HG02884 (cell line): ENCODE measurements around the gene PRDM16.

ENCODE experiments used
- ATAC-seq: cut with Tn5 transposase; IDR thresholded peaks from one replicate; pipeline ENCODE4 v1.9.1; 2021; ENCODE audit warnings: mild to moderate bottlenecking, moderate library complexity; ENCODE audit not compliant: unreplicated experiment

The PRDM16 gene

DNA sequence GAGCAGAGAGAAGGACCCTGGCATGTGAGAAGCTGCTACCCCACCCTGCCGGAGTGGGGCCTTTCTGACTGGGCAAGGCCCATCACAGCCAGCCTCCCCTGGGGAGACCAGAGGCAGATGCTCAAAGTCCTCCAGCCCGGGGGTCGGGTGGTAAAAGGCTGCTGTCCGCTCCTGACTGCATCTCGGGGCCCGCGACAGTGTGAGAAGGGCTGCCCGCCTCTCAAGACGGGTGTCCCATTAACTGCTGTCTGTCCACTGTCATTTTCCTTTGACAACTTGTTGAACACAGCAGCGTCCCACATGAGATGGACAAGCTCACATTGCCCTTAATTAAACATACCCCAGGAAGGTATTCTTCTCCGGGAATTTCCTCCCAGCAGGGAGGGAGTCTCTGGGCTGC is 294.0 kb downstream of the PRDM16 start:
- ATAC-seq = no peak

DNA sequence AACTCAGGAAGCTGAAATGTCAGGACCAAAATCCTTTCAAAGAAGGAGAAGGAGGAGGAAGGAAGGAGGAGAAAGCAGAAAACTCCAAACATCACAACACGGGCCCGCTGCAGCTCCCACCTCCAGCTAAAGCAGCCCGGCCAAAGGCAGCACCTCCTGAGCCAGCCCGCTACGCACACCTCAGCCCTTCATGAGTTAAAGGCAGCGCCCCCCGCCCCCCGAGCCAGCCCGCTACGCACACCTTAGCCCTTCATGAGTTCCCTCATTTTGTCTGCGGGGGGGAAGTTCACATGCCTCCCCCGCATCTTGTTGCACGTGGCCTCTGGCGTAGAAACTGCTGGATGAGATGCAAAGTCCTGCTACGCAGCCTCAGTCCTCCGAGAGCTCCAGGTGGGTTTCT is 294.8 kb downstream of the PRDM16 start:
- ATAC-seq = no peak

DNA sequence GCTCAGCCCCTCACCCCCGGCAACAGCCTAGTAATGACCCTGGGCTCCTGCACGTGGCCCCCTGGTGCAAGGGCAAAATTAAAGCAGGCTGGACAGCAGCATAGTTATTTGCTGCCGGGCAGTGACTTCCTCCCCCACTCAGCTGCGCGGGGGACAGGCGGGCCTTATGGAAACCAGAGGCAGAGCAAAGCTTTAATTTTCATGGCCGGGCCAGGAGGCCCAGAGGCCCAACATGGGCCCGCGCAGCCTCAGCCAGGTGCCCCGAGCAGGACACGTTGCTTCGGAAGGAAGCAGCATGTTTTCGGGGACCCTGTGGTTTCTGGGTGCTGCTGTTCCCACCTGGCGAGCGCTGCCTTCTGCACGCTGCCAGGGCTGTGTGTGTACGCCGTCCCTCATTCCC is 295.5 kb downstream of the PRDM16 start:
- ATAC-seq = no peak

DNA sequence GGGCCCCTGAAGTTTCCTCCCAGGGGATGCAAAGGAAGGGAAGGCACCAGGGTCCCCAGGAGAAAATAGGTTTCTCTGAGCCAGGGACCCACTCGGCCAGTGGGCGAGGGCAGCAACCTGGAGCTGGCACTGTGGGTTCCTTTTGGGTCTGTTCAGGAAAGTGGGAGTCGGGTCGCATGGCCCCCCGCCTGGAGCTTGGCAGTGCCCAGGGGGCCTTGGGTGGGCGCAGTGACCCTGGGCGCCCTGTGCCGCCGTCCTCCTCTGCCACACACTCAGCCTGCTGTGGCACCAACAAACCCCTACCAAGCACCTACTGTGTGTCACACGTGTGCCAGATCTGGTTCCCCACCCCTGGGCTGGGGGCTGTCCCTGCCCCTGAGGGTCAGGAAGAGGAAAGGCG is 296.0 kb downstream of the PRDM16 start:
- ATAC-seq = no peak

DNA sequence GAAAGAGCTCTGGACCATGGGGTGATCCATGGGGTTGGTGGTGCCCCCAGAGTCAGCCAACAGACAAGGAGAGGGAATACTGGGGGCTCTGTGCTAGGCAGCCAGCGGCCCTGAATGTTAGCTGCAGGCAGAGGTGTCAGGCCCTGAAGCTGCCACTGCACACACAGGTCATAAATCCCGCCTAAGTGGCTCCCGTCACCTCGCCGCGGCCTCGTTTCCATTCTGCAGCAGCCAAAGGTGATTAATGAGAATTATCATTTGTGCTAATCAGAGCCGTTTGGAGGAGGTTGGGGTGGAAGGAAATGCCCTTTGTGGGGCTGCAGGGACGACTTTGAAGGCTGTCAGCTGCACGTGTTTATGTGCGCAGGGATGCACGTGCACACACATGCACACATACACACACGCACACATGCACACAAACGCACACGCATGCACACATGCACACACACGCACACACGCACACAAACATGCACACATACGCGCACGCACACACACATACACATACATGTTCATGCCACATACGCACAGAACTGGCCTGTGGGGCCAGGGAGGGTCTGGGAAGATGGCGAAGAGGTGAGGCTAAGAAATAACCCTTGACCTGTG is 296.6 kb downstream of the PRDM16 start:
- no peak for ATAC-seq

DNA sequence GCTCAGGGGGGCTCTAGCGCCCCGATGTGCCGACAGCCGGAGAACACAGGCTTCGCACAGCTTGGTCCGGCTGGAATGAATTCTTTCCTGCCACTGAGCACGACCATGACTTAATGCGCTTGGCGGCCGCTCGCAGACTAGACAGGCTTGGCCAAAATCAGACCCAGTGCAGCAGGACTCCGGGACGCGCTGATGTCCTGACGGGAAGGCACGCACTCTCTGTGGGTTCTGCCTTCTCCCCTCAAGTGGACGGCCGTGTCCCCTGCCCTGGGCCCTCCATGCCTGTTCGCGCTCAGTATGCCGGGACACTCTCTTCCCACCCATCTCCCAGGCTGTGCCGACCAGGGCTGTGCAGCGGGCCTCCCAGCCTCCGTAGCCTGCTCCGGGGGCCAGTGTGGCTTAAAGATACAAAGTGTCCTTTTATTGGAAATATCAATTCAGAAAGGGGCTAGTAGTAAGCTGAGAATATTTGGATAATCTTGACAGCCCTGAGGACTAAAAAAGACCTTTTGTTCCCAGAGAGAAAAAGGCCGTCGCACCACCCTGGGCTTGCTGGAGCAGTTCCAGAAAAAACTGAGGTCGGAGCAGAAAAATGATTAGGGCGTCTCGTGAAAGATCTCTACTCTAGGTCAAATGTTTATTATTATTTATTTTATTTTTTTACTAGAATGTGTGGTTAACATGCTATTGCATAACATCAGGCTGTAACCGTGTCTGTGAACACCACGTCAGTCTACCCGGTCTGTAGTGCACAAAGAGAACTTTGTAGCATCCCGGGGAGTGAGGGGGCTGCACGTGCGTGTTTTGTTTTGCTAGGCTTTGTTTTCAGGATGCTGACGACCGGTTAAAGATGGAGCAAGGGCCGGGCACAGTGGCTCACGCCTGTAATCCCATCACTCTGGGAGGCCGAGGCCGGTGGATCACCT is 297.4 kb downstream of the PRDM16 start:
- no peak for ATAC-seq

DNA sequence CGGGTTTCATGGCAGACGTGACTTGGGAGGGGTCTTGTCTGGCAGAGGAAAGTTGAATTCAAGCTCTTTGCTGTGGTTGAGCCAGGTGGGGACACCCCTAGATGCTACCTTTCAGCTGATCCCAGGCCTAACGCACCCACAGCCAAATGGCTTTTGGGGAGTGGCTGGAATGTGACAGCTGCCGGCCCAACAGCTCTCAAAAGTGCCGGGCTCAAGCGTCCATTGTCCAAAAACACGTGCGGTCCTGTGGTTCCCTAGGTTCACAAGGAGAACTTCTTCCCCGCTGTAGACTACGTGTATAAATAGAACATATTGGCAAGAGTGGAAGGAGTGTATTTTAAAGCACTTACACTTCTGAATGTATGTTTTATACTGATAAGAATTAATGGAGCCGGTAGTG is 298.4 kb downstream of the PRDM16 start:
- no peak for ATAC-seq

DNA sequence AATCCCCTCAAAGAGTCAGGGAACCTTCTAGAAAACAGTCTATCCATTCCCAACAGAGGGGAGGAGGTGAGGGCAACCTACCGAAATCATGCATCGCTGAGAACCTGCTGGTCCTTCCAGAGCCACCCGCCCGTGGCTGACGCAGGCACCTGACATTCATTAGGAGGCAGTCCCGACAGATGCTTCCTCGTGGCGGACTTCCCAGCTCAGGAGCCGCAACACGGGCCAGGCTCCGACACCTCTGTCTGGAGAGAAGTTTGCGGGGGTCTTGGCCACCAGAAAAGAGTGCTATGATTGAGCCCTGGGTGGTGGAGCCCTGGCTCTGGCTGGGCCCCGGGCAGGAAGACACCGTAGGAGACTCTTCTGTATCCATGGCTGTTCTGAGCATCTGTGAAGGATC is 299.1 kb downstream of the PRDM16 start:
- no peak for ATAC-seq

DNA sequence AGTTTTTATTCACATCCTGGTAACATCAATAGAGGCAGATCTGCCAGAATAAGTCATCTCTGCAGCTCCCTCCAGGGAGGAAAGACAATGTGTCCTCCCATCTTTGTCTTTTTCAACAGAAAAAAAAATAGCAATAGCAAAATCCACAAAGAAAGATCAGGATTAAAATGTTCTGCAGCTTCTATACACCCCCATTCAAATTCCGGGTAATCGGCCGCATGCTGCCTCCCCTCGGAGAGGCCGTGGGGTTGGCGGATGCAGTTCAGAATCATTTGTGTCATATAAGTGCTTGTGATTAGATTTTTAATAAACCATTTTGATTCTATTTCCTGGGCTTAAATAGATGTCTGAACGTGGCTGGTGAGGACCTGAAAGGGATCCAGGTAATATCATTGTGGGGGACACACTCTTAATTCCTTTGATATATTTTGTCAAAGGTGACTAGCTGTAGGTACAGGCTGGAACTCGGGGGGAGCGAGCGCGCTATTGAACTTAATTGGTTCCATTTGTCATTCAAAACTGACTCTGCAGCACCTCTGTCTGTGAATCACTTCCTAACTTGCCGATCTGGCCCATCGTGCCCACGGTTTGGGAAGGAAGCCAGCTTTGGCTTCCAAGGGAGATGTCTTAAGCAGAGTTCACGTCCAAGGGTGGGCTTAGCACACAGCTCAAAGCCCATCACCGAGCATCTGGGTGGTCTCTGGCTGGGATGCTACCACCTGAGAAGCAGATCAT is 299.9 kb downstream of the PRDM16 start:
- no peak for ATAC-seq

DNA sequence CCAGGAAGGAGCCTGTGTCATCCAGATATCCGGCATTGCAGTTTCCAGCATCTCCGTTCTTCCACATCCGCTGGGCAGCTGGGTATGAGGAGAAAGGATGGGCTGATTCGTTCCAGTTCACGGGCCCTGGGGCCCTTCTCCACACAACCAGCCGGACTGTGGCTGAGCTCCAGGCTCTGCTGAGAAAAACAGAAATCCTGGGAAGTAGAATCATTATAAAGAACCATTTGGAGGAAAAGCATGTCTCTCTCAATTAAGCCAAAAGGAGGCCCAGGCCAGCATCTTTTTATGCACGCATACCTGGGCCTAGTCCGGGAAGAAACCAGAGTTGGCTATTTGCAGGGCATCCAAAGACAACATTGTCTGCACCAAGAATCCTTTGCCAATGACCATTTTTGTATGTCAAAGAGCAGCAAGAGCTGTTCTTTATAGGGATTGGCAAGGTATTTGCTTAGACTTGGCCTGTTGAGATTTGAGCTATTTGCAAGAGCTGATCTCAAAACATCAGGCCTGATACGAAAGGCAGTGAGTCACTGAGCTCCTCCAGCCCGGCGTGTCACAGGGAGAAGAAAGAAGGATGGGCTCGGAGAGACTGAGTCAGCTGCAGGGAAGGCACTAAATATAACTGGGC is 300.6 kb downstream of the PRDM16 start:
- no peak for ATAC-seq

DNA sequence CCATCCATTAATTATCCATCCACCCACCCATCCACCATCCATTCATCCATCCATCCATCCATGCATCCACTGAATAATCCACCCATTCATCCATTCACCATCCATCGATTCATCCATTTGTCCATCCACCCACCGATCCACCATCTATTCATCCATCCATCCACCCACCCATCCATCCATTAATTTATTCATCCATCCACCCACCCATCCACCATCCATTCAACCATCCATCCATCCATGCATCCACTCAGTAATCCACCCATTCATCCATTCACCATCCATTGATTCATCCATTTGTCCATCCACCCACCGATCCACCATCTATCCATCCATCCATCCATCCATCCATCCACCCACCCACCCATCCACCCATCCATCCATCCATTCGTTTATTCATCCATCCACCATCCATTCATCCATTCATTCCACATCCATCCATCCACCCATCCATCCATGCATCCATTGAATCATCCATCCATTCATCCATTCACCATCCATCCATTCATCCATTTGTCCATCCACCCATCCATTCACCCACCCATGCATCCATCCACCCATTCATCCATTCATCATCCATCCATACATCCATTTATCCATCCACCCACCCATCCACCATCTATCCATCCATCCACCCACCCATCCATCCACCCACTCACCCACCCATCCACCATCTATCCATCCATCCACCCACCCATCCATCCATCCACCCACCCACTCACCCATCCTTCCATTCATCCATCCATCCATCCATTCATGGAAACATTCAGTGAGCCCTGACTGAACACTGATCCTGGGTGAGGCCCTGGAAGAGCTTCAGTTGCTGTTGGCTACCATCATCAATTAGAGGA is 302.1 kb downstream of the PRDM16 start:
- ATAC-seq = no peak

DNA sequence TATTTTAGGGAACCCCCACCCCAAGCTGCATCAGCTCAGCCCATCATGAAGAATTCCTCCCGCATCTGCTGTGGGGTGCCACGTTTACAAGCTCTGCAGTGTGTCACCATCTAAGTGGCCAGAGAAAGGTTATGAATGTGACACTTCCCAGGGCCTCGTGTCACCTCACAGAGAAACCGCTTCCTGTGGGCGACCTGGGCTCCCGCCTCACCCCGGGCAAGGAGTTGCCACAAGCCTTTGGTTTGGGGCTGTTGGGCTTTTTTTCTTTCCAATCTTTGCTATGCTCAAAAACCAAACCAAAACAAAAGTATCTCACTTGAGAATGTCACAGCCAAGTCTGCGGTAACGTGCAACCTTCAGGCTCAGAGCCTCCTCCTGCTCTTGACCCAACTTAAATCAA is 303.3 kb downstream of the PRDM16 start:
- ATAC-seq = no peak

DNA sequence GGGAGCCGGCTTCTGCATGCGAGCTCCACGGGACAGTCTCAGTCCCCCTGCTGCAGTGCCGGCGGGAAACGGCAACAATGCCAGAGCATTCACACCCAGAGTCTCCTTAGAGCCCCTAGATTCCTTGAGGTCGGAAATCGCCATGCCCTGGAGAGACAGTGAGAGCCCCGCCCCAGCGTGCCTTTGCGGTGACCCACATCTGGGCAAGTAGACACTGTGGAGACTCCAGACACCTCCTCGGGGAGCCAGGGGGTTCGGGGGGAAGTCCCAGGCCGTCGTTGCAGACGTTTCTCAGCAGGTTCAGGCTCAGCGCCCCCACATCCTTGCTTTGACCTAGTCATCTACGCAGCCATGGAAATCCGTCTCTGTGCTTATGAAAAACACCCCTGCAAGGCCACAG is 304.2 kb downstream of the PRDM16 start:
- no peak for ATAC-seq

DNA sequence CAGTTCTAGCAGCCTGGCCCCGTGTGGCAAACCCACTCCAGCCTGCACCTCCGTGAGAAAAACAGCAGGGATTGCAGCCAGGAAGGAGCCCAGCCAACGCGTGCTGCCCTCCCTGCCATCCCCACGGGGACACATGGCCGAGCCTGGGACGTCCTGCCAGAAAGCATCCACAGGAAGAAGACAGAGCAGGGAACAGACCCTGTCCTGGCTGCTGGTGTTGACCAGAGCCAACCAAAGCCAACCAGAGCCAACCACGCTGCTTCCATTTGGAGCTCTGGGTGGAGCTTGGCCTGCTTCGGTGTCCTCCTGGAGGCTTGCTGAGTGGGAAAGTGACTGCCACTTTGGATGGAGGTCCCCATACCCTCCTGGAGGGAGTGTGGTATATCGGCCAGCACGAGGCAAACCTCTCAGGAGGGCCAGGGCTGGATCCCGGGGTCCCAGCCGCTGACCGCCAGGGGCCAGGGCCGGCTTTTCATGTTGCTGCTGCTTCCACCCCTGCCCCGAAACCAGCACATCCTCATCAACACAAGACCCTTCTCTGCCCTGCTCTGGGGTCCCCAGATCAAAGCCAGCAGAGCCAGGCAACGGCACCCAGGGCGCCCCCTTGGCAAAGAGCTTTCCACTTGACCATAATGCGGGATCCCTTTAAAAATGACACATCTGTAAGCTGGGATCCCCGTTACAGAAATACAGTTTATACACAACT is 304.9 kb downstream of the PRDM16 start:
- no peak for ATAC-seq

DNA sequence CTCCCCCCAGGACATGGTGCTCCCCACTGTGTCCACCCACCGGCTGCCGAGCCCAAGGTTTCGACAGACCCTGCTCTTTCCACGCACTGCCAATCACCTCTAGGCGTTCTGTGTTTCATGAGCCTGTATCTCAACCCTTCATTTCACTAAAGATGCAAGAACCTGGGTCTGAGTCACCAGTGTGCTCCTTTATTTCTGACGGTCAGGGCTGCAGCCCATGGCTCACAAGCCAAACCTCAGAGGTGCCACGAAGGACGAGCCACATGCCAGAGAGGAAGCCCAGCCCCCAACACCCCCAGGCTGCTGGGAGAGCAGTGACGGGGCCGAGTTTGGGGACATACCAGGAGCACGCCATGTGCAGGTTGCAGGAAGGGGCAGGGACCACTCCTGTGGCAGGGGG is 306.2 kb downstream of the PRDM16 start:
- ATAC-seq = no peak

DNA sequence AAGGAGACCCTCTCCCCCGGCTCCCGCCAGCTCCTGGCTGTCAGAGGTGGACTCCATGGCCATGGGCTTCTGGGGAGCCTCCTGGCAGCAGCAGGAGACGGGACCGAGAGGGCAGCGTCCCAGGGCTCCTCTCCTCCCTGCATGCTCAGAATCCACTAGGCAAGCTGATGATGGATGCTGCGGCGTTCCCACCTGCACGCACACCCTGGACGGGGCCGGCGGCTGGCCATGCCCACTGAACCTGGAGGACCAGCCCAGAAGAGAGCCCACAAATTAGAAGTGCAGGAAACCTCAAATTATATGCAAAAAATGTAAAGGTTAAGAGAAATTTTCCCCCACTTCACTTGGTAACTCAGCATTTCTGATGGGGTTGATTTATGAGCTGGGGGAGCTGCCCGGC is 308.2 kb downstream of the PRDM16 start:
- no peak for ATAC-seq

DNA sequence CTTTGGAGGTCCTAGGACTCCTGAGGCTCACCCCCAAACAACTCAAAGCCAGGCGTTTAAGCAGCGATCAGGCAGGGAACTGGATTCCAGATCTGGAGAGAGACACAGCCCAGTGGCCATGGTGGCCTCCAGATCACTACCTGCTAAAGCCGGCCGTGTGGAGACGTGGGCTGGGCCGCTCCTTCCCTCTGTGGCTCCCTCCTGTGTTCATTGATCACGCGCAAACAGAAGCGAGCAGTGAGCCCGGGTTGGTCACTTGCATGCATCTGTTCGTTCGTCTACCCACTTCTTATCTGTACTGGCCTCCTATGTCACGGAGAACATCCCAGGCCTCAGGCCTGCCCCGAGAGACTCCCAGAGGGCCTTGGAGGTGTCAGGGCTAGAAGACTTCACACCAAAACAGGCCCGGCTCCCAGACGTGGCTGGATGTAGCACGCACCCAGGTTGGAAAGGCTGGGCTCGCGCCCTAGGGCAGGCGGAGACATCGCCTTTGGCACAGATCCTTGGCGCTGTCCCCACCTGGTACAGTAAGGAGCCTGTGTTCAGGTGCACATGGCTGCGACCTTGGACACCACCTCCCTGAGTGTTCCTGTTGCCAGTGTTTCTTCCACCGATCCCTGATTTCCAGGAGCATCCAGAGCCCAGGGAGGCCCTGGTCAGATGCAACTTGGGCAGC is 308.7 kb downstream of the PRDM16 start:
- ATAC-seq = no peak

DNA sequence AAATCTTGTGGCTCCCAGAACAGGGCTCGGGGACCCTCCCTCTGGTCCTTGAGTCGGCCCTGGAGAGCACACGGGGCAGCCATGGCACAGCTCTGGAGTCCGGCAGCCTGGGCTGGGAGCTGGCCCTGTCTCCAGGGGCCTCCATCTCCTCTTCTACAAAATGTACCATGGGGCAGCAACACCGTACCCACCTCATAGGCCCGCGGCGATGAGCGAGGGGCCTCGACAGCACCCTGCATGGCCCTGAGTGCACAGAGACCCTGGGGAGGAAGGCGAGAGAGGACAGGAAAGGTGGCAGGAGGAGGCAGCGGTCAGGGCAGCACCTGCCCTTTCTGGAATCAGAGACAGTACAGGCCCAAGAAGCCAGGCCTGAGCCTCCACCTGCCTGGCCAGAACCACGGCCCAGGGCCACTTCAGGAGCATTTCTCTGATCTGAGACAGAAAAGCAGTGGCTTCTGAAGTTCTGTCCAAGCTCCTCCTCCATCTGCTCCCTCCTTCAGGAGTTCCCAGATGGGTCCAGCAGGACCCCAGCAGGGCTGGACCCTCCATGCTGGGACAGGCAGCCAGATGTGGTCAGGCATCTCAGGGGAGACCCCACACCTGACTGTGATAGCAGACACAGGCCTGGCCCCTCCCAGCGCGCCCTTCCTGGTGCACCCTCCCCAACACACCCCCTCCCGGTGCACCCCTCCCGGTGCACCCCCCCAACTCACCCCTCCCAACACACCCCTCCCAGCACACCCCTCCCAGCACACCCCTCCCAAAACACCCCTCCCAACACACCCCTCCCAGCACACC is 309.6 kb downstream of the PRDM16 start:
- ATAC-seq = no peak

DNA sequence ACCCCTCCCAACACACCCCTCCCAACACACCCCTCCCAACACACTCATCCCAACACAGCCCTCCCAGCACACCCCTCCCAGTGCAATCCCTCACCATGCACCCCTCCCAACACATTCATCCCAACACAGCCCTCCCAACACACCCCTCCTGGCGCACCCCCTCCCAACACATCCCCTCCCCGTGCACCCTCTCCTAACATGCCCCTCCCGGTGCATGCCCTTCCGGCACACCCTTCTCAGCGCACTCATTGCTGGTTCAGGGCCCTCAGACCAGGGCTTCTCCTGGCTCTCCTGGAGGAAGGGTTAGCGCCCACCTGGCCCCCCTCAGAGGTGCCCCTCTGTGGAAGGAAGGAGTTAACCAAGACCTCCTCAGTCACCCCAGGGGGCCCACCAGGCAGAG is 310.9 kb downstream of the PRDM16 start:
- no peak for ATAC-seq
